ENCODE results near the gene MRPL42. TPM values are rescaled to one million over a fixed set of nuclear protein-coding genes. Genes with fewer than 3 reads are reported as not detected.

The MRPL42 gene
- total RNA-seq, 1 donor from 2014 or later: 47.9 TPM

DNA sequence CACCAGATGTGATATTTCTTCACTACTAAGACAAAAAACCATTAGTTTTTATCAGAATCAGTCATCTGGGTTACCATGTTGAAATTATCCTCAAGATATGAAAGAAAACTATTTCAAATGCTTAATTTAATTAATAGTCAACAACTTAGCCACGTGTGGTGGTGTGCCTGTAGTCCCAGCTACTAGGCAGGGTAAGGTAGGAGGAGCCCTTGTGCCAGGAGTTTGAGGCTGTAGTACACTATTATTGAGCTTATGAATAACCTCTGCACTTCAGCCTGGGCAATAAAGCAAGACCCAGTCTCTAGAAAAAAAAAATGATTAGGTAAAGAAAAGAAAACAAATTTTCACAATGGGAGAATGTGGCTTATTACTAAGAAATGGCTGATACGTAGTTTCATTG is 33.4 kb downstream of the MRPL42 start:
- no peak for ATAC-seq

DNA sequence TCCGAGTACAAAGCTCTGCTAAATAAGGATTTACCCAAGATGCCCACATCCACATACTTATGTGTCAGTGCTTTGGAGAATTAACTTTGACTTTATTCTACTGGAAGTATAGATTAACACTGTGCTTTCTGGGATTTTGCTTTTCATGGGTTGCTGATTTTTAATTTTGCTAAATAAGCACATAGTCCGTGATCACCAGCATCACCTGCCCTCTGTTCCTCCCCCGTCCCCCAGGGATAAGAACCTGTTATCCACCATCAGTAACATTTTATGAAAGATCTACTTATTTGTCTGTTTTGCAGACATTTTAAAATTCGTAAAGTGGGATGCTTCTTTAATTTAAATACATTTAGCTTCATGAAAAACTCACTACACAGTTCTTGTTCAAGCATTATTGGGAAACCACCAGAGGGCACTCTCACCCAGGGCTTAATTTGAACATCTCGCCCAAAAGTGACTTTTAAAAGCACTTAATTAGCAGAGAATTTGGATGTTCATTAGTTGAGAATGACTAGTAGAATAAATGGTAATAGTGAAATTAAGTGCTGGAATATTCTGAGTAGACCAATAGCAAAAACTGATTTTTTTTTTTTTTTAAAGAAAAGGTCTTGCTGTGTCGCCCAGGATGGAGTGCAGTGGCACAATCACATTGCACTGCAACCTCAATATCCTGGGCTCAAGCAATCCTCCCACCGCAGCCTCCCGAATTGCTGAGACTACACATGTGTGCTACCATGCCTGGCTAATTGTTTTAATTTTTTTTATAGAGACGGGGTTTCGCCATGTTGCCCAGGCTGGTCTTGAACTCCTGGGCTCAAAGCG is 35.7 kb downstream of the MRPL42 start:
- no peak for ATAC-seq

DNA sequence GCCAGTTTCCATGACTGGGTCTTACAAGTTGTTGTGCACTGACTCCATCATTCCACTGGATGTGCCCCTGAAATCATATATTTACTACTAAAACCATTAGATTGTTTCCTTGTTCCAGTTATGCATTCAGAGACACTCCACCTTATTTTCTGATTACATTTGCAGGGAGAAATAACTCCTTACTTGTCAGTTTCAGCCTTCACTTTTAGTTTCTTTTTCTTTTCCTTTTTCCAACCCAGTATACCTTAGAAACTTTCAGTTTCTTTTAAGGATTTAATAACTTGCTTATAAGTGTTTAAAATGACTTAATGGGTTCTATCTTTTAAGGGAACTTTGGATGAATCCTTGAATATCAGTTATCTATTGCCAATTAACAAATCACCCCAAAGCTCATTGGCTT is 39.9 kb downstream of the MRPL42 start:
- no peak for ATAC-seq

DNA sequence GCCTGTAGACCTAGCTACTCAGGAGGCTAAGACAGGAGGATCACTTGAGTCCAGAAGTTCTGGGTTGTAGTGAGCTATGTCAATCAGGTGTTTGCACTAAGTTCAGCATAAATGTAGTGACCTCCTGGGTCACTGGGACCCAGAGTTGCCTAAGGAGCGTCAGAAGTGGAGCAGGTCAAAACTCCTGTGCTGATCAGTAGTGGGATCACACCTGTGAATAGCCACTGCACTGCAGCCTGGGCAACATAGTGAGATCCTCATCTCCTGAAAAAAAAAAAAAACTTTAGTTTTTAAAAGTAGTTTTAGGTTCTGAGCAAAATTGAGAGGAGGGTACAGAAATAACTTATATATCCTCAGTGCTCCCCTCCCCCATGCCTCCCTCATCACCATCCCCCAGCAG is 42.2 kb downstream of the MRPL42 start:
- ATAC-seq: no peak

DNA sequence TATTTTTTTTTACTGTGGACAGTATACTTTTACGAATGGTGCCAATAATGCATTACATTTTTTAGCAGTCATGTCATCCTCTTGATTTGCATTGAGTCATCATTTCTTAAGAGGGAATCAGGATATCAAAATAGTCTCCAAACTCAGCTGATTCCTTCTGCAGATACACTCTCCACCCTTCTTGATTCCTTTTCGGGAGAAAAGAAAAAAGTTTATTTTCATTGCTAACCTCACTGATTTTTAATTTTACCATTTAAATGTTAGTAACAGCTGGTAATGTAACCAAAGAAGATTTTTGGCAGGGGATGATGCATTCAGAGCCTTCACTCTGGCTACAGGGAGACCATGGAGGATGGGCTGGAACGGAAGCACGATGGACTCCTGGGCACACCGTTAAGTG is 47.5 kb downstream of the MRPL42 start:
- no peak for ATAC-seq

DNA sequence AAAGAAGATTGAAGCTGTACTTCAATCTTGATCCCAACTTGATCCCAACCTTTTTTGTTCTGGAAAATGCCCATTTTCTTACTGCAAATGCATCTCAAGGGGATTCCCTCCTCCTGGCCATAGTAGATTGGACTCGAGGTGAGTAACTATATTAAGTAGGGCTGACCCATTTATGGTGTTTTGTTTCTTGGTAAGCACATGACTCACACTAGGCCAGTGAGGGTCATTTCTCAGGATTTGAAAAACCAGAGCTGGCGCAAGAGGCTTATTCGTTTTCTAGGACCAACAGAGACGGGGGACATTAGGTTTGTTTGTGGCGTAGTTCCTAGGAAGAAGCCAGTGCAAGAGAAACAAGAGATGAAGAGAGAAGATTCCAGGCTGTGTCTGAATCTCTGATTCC is 51.4 kb downstream of the MRPL42 start:
- ATAC-seq: no peak

DNA sequence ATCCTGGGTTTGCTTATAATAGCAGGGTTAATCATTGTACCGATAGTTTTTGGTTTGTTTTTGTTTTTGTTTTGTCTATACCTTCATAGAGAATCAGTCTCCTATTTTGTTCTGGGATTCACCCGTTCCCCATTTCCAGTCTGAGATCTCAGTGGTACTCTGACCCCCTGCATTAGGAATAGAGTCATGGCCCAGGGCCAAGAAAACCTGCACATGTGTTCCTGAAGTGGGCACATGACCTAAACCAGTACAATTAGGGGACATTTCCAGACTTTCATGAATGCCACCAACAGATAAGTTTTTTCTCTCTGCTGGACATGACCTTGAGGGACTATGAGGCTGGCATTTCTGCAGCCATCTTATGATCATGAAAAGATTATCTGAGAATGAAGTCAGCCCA is 52.5 kb downstream of the MRPL42 start:
- no peak for ATAC-seq

DNA sequence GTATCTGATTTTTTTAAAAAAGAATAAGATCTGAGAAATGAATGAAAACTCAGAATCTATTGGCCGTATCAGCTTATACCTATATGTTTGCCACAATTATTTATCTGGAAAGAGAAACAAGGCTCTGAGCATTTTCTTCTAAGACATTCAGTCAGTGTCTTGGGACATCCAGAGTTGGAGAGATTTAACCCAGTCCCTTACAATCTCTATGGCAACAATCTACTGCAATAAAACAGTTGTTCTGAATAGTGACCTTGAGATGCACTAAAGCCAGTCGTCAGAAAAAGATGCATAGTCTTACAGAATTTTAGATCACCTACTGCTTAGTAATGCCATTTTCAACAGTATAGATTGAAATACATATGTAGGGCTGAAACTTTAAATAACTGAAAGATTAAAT is 53.1 kb downstream of the MRPL42 start:
- no peak for ATAC-seq

DNA sequence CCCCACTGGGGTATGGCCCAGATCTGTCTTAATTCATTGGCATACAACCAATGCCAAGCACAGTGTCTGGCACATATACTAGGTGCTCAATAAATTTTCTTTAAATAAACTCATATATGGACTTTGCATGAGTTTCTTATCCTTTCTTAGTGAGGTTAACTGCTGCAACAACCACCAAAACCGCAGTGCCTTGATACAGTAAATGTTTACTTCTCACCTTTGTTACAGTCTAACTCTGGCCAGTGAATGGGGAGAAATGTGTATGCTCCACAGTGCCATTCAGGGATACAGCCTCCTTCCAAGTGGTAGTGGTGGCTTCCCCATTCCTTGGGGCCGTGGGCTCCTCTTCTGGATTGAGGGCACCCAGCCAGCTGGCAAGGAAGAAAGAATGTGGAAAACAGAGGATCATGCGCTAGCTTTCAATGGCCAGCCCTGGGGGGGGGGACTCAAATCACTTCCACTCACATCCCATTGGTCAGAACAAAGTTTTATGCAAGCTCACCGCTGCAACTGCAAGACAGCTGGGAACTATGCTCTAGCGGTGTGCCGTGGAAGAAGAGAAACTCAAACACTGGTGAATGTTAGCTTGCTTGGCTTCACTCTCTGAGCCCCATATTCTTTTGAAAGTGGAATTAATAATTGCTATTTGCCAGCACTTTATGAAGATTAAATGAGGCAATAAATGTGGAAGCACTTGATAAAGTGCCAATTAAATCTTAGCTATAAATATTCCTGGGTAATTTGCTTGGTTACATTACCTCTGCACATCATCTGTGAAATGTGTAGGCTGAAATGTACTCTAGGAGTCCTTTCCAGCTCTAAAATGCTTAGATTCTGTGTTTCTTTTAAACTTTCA is 54.1 kb downstream of the MRPL42 start:
- no peak for ATAC-seq

DNA sequence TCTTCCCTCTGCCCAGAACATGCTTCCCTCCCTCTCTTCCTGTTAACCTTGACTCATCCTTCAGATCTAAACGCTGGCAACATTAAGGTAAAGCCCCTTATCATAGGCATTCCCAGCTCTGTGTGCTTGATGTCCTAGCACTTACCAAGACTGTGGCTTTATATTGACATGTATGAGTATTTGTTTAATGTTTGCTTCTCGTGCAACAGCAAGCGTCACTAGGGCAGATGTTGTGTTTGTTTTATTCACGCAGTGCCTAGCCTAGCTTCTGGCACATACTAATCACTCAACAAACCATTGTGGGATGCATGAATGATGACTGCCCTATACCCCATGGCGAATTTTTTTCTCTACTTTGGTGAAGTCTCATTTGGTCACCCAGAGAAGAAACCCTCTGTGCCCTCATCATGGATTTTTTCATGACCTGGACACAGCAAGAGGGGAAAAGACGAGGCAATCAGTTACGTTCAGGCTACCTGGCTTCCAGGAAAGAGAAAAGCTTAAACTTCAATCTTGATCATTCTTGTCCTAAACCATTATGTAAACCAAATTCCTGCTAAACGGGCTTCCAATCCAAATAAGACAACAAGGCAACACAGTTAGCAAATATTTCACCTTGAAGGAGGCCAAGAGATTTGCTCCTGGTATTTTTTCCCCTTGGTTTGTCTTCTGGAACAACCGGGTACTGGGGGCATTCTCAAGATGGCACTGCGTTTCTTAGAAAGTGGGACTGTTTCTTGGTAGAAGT is 57.2 kb downstream of the MRPL42 start:
- no peak for ATAC-seq

DNA sequence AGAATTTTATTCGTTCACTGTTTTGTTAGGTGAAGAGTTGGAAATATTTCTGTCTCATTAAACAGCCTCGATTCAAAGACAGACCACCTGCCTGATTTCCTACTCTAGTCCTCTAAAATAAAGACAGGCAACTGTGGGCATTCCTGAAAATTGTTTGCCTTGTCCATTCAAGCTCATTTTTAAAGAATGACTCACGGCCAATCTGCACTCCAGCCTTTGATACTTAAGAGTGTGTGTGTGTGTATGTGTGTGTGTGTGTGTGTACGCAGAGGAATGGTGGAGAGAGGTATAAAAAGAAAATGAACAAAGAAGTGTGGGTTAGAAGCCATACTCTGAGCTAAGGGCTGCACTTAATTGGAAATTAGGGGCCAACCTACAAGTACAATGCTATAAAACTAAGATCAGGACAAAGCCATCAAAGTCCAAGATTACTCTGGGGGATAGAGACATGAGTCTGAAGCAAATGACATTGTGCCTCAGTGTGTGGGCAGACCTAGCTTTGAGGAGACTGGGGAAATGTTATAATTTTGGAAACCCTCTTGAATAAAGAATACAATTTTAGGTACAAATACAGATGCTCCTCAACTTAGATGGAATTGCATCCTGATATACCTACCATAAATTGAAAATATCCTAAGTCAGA is 59.6 kb downstream of the MRPL42 start:
- no peak for ATAC-seq

DNA sequence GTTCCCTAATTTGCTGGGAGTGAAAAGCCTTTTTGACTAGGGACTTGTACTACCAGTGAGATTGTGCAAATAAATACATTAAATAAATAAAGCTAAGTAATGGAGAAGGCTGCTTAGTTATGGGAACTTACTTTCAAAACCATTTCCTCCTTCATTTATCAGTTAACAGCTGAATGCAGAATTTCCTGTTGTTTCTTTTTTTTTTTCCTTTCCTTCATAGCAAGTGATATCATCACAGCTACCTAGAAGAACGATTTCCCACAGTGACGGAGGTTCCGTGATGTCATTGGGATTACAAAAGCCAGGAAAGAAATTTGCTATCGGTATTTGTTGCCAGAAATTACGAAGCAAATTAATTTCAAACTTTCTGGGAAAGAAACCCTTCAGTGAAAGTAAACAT is 63.0 kb downstream of the MRPL42 start:
- no peak for ATAC-seq

DNA sequence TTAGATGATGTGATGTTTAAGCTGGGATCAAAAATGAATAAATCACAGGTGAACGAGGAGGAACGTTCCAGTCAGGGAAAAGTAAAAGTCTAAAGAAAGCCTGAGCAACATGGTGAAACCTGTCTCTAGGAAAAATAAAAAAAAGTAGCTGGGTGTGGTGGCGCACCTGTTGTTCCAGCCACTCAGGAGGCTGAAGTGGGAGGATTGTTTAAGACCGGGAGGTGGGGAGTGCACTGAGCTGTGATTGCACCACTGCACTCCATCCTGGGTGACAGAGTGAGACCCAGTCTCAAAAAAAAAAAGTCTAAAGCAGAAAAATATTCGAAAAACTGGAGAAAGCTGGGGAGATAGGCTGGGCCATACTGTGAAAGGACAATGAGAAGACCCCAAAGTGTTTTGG is 66.0 kb downstream of the MRPL42 start:
- ATAC-seq: no peak

DNA sequence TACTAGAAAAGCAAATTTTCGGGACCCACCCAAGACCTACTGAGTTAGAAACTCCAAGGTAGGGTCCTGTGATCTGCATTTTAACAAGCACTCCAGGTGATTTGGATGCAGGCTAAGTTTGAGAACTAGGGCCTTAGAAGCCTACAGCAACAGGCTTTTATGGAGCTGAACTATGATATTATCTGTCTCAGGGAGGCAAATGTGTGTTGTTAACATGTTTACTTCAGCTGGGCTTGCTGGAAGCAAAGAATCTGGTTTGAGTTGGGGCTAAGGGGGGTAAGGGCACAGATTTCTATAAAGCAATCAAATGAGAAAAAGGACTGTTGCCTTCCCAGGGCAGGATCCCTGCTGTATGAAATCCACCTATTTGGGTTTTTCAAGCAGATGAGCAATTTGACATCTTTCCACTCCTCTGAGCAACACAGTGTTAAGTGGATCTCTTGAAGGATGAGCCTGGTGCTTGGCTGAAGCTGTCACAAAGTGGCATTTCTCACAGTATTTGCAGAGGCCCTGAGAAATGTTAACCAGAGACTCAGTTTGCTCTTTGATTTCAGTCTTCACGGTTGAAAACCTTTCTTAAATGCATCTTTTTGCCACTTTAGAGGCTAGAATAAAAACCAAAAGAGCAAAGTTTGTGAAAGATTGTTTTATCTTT is 68.9 kb downstream of the MRPL42 start:
- no peak for ATAC-seq

DNA sequence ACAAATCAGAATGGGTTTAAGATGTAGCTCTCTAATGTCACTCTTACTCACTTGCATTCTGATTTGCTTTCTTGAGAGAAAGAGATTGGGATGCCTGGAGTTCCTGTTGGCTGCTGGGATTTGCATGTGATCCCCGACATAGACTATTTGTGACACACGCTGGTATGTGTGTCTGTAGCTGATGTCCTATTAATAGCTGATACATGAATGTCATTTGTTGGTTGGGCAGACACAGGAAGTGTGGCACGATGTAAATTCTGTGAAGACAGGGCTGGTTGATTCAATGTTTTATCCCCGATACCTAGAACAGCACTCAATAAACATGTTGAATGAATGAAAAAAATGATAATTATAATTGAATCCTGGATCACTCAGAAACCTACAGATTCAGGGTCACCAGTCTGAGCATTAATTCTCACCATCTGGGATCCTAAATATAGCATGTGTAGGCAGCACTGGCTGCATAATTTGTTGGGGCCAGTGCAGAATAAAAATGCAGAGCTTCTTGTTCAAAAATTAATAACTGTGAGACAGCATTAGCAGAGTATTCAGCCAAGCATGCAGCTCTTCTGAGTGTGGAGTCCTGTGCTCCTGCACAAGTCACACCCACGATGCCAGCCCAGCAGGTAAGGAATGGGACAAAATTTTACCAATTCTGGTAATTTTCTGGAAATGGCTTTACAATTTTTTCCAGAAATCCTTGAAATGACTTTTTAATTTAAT is 69.6 kb downstream of the MRPL42 start:
- no peak for ATAC-seq

DNA sequence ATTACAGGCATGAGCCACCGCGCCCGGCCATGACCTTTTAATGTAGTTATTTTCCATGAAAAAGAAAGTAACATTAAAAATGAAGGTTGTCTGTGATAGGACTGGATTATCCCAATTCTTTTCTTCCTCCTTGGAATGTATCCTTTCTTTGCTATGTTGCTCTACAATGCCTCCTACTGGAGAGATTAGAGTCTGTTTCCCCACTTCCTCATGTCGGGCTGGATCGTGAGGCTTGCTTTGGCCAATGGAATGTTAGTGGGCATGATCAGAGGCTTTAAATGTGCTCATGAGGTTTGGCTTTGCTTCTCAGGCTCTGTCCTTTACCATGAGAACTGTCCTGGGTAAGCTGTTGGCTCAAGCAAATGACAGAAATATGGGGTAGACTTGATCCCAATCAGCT is 70.5 kb downstream of the MRPL42 start:
- no peak for ATAC-seq

DNA sequence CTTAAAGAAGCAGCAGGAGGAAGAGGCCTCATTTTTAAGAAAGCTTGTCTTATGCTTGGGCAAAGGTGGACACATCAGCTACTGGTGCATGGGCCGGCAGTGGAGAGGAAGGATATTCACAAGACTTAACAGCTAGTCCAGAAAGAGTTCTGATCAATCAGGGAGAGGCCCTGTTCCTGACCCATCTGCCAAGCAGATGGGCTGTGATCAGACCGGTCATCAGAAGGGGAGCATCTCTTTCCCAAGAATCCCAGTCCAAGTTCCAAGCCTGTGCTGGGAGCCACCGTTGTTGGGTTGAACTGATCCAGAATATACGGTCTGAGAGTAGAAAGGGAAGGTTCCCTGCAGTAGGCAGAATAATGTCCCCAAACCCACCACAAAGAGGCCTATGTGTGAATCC is 72.5 kb downstream of the MRPL42 start:
- no peak for ATAC-seq

DNA sequence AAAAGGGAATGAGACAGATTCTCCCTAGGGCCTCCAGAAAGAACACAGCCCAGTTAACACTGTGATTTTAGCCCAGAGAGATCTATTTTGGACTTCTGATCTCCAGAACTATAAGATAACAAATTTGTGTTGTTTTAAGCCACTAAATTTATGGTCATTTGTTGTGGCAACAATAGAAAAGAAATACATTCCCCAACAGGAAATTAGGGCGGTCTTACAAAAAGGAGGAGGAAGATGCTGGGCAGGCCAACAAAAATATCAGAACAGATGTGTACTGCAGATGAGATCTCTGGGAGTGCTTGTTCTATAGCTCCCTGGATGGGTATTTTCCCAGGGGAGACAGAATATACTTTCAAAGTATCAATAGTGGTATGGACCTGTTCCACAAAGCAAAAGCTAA is 73.2 kb downstream of the MRPL42 start:
- ATAC-seq: no peak

DNA sequence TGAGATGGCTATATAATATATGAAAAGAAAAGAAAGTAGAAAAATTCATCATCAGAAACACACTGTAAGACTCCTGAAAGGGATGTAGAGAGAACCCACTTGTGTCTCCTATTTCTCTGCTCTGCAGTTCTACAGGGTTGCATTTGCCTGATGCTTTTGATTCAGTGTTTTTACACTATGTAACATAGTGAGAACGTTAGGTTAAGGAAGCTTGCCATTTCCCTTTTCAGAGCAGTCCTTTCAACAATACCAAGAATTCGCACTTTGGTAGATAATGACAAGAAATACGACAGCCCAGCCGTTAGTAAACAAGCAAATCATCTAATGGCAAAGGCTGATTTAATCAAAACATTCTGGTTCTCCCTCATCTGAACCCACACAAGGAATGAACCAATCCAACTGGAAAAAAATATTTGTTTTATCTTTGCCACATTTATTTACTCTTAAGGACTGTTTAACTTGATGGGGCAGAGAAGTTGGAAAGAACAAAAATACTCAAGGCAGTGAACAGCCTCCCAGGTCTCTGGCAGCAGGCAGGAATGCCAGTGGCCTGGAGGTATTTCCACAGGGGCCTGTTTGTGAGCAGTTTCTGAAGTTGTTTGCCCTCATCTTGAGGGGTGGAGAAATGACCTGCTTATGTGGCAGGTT is 74.4 kb downstream of the MRPL42 start:
- no peak for ATAC-seq

DNA sequence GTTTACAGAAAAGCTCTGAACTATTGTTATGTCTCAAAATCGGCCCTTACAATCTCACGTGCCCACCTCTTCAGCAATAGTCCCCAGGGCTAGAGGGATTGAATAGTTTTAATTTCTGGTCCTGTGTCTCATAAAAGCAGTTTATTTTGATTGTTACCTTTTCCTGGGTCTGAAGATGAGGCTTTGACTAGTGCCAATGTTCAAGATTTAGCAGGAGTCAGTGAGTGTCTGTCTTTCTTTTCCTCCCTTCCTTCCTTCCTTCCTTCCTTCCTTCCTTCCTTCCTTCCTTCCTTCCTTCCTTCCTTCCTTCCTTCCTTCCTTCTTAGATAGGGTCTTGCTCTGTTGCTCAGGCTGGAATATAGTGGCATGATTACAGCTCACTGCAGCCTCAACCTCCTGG is 80.5 kb downstream of the MRPL42 start:
- no peak for ATAC-seq

DNA sequence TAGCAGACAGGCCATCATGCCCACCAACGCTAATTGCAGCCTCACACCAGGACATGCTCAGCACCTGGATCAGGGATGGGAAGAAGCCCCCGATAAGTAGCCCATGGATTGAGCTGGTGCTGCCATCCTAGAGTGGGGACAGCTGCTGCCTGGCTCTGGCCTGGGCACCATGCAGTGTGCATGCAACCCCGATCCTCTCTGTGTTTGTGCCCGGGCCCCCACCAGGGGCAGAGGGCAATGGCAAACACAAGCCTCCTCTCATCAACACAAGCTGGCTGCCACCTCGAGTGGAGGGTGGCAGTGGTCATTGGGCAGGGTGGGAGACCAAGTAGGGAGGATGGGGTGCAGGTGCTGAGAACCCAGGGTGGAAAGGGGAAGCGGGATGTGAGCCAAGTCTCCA is 81.9 kb downstream of the MRPL42 start:
- no peak for ATAC-seq

Measured in esophagus mucosa (tissue), 1 donor.